ENCODE results near the gene BEX3.
"Not testable (repeated sequence)": the region's sequence is repeated elsewhere in the genome, so short reads cannot be mapped to it uniquely, and the experiment has no call there.

BEX3 gene

DNA sequence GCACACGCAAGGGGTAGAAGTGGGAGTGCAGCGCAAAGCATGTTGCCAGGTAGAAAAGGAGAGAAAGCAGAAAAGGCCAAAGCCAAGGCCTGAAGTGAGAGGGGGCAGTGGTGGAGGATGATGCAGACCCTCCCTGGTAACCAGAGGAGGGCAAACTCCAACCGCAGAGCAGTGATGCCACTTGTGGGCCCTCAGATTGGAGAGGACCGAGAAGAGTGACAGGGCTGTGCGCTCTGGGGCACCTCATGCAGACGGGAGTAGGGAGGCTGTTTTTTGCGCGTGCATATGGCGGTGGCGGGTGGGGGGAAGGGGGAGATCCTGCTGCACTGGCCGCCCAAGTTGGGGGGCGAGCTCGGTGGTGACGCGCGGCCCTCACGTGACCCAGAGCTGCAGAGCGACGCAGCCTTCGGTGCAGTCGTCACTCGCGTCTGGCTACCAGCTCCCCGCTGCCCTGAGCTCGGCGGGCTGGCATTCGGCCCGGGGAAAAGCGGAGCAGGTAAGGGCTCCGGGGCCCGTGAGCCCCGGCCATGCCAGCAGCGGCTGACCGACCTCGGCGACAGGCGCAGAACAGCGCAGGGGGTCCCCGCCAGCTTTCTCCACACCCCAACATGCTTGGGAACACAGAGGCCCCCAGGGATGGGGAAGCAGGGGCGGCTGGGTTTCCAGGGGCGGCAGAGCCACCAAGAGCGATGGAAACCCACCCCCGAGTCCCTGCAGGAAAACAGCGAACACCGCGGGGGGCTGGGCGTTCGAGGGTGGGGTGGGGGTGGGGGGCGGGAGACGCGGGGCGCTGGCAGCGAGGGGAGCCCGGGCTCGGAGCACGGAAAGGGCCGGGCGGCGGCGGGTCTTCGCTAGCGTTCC lies at the start of gene BEX3:
Gene BEX3, plus strand, starts transcription at position 421 of the 861 bp plus-strand sequence. CDS start 984 bp downstream, outside the sequence.
- peak; percentile 73 for DNase-seq

DNA sequence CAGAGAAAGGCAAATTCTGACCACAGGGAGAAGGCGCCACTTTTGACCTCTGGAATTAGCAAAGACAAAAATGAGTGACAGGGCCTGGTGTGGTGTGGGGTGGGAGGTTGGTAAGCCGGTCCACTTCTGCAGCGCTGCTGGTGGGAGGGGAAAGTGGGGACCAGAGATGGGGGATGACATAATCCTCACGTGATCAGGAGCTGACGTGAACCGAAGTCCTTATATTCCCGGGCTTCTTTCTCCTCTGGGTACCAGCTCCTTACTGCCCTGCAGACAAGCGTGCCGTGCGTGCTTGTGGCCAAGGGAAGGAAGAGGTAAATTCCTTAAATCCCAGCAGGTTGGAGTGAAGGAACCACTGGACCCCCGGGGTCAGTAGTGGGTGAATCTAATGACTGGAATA lies 46.3 kb upstream of the BEX3 start, which contains the start of gene TCEAL7:
Gene TCEAL7, plus strand, starts transcription at position 249 of the 400 bp plus-strand sequence. CDS start 1,165 bp downstream, outside the sequence.
- no peak for DNase-seq

DNA sequence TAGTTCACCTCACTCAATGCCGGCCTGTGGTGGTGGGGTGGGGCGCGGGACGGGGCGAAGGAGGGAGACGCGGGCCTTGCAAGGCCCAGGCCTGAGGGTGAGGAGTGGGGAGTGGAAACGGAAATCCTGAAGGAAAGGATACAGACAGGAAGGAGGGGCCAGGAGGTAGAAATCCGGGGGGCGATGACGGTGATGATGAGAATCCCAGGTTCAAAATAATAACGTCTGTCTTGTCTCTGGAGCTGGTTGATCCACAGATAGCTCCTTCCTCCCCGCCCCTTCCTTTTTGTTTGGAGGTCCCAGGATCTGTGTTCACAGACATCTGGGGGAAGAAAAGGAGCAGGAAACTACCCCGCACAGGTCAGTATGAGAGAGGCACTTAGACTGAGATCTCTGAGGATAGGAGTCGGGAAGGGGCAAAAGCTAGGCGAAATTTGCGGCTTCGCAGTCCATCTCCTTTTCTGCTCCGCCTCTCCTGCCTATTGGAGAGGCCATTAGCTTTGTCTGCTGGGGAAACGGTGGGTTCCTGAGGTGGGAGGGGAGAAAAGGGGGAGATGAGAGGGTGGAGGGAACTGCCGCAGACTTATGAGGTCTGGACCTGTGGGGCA lies 45.6 kb upstream of the BEX3 start:
- DNase-seq: no peak

DNA sequence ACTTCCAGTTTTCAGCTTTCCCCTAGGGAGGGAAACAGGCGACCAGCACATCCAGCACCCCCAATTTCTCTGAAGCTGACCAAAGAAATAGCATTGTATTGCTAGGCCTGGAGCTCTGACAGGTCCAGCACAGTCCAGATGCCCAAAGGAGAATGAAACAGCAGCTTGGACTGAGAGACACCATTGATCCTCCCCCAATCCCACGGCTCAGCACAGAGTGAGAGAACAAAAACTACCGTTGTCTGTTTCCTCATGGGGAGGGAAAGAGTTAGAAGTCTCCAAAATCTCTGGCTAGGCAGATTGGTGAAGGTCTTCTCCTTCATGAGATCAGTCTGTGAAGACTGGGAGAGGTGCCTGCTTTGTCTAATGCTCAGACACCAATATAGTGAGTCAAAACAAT lies 37.7 kb upstream of the BEX3 start:
- DNase-seq: no peak

DNA sequence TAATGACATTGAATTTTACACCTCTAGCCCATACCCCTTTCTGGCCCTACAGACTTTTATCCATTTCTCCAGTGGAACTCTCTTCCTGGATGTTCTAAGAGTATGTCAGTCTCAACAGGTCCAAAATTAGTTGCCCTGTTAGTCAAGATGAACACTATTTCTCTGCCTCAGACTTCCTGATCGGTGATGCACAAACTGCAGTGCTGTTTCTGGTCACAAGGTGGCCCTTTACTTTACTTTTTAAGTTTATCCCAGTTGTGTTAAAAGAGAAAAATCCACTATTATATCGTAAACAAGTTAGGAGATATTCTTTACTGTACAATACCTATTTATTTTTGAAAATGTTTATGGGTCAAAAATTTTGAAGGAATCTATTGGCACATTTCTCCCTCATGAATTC lies 33.2 kb upstream of the BEX3 start:
- DNase-seq: peak; percentile 17

DNA sequence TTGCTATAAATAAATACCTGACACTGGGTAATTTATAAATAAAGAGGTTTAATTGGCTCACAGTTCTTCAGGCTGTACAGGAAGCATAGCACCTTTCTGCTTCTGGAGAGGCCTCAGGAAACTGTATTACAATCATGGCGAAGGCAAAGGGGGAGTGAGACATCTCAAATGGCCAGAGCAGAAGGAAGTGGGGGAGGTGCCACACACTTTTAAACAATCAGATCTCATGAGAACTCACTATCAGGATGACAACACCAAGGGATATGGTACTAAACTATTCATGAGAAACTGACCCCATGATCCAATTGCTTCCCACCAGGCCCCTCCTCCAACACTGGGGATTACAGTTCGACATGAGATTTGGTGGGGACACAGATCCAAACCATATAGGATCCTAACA lies 31.7 kb upstream of the BEX3 start:
- DNase-seq: no peak

DNA sequence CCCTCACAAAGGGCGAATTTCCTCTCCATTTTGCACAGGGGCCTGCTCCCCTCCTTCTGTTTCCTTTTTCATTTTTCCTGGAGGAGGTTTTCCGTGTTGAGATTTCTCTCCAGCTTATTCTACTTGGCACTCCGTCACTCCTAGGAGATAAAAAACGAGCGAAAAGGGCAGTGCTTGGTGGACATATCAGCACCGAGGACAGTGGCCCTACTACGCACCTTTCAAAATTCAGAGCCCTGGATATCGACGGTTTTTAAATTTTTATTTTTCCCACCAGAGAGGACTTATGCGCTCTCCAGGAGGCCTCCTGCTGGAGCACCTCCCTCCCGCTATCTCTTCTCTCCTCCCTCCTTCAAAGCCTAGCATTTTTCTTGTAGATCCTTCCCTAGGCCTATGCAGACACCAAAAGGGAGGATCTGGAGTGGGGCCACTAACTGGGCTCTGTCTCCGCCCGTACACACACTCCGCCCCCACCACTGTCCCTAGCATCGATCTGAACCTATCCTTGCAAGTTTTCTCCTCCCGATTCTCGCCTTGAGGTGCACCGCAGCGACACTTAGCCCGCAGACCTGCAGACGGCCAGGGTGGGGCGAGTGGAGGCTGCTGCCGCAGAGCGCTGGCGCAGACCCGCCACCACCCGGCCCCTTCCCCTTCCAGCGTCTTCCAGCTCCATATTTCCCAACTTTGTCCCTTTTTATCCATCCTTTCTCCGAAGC lies 28.5 kb upstream of the BEX3 start:
- no peak for DNase-seq

DNA sequence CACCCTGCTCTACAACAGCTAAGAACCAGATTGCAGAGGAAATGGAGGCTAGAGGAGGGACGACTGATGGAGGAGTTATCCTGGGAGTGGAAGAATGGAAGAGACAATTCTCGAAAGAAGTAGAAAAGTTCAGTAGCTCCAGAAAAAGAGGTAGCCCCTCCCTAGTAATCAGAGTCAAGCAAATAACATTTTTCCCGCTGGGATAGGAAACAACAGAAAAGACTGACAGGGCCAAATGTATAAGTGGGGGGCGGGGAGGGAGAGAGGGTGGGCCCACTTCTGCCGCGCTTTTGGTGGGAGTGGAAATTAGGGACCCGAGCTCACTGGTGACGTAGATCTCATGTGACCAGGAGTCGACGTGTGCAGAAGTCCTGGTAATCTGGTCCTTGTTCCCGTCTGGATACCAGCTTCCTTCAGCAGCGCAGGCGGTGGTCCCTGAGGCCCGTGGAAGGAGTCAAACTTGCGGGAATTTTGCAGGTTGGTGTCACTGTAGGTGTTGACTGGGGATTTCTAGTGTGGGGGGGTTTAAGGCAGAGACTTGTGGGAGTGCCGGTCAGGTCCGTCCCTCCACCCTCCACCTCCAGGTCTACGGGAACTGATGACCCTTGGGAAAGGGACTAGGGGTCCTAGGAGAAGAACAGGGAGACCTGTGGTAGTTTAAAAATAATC lies 20.1 kb upstream of the BEX3 start, which contains the start of gene TCEAL9:
Gene TCEAL9, plus strand, starts transcription at position 377 of the 669 bp plus-strand sequence. CDS start 1,179 bp downstream, outside the sequence.
- DNase-seq: peak; percentile 74

DNA sequence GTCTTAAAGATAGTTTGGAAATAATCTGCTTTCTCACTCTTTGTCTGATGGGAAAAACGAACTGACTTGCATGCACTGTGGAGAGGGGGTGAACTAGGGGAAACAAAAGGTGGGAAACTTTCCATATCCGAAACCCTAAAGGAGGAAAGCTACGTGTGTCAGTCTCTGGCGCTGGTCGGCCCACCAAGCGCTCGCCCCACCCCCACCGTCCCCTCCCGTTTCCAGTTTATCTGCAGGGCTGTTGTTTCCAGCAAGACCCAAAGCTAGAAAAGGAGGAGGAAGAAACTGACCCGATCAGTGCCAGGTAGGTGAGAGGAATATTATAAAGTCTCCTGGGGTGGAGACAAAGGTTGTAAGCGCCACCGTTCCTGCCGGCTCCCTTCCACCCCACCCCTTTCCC lies 19.5 kb upstream of the BEX3 start:
- peak; percentile 14 for DNase-seq

DNA sequence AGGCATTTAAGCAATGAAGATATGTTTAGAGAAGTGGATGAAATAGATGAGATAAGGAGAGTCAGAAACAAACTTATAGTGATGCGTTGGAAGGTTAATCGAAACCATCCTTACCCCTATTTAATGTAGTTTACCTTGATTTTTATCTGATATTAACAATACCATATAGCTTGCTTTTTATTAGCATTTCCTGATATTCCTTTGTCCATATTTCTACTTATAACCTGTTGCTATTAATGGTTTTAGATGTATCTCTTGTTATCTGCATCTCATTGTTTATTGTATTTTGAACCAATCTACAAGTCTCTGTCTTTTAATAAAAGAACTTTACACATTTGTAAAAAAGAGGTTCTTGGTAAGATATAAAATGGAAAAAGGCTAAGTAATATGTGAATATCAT lies 18.5 kb upstream of the BEX3 start:
- no peak for DNase-seq

DNA sequence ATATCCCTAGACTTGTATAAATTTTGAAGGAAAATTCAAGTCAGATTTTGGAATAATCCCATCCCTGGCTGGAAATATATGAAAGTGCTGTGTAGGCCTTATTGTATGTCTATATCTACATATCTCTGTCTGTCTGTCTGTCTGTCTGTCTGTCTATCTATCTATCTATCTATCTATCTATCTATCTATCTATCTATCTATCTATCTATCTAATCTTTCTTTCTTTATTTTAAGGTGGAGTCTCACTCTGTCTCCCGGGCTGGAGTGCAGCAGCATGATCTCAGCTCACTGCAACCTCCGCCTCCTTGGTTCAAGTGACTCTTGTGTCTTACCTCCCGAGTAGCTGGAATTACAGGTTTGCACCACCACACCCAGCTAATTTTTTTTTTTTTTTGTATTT lies 16.7 kb upstream of the BEX3 start:
- DNase-seq: not testable (repeated sequence)

DNA sequence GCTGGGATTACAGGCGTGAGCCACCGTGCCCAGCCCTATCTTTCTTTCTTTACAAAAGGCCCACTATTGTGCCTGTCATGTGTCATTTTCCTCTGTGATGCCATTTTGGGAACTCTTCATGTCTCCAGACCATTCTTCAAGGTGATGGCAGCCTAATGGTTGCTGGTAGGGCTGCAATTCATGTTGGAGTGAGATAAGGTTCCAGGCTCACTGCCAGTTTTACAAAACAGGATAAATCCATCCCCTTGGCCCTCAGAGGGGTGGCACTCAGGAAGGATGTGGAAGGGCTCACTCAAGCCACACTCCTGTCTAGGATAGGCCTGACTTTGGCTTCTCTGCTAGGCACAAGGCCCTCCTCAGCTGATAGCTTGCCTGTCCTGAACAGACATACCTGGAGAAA lies 16.2 kb upstream of the BEX3 start:
- DNase-seq: no peak

DNA sequence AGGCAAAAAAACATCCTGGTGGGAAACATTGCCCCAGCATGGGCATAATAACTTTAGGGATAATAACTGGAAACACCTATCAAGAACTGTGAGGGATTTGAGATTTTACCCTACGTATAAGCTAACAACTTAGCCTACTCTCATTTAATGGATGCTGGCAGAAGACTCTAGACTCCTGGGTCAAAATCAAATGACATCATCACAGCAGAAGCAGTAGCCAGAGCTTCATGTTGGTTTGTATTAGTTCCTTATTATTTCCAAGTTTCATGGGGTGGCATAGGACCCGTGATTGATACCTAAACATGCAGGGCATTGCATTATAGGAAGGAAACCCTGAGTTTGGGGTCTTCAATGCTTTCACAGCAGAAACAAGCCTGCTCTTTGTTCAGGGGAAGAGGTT lies 15.4 kb upstream of the BEX3 start:
- DNase-seq: no peak

DNA sequence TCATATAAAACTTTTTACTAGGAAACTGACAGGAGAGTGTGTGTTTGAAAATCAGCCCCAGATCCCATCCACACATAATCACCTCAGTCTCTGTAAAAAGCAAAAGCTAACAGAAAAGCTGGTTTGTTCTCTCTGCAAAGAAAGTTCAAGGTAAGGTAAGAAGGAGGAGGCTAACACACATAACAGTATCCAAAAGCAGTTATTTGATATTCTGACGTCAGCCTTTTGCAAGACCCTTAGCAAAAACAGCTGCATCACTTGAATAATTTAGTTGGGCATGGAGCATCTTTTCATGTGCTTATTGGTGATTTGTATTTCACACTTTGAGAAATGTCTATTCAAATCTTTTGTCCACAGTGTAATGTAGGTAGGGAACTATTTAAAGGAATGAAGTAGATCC lies 14.5 kb upstream of the BEX3 start:
- no peak for DNase-seq

DNA sequence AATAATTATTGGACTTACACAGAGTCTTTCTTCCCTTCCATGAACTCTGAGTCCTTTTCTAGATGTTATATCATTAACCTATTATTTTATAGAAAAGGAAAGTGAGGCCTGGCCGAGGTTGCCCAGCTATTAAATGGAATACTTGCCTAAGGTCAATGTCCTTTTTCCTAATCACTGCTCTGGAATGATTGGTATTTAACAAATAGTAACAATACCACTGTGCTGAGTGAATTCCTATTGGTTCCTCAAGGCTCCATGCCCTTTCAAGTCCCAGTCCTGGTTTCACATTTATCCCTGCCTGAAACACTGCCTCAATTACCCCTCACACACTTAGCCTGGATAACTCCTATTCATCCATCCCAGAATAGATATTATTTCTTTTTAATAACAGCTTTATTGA lies 13.9 kb upstream of the BEX3 start:
- DNase-seq: no peak

DNA sequence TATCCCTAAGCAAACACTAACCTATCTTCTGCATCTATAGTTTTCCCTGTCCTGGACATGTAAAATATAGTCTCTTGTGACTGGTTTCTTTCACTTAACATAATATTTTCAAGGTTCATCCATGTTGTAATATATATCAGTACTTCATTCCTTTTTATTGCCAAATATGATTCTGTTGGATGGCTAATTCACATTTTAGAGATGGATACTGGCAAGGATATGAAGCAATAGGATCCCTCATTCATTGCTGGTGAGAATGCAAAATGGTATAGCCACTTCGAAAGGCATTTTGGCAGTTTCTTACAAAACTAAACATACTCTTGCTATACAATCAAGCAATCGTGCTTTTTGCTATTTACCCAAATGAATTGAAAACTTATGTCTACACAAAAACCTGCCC lies 13.3 kb upstream of the BEX3 start:
- DNase-seq: no peak

DNA sequence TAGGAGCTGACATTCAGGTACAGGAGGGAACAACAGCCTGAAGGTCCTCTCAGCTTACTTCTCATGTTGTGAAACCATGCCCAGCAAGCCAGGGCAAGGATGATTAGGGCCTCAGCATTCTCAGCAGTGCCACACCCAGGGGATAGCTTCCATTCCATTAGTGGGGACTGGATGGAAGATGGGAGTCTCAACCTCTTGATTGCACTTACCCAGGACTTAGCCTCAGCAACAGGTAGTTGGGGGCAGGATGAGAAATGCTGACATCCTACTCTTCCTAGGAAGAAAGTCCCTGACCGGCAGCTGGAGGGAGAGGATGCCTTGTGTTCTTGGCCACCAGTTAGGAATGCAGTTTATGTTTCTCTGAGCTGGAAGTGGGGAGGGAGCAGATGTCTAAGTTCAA lies 8.8 kb upstream of the BEX3 start:
- DNase-seq: no peak

DNA sequence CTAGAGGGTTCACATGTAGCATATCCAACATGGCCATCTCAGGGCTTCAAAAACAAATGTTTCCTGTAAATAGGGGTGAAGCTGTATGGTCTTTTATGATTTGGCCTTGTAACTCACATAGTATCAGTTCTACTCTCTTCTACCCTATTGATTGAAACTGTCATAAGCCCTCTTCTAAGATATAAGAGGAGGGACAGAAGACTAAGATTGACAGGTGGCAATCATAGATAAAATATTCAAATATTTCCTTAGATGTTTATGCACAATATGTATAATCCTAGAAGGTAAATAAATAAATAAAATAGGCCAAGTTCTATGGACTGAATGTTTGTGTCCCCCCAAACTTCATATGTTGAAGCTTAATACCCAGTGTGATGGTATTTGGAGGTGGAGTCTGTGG lies 6.9 kb upstream of the BEX3 start:
- DNase-seq: no peak

DNA sequence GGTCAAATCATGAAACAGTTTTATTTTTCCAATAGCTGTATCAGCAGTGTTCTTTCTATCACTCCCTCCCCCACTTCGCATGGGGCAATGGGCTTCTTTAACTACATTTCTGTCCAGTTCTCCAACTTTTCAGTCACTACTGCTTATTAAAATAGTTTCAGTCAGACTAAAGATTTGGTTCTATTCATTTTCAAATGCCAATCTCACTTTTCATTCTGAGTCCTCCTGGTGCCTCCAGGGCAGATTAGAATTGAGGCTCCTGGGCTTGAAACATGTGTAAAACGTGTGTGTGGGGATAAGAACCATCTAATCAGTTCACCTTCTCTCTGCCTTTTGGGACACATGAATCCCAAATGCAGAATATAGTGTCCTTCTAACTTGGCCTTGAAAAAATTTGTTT lies 3.5 kb upstream of the BEX3 start:
- no peak for DNase-seq

DNA sequence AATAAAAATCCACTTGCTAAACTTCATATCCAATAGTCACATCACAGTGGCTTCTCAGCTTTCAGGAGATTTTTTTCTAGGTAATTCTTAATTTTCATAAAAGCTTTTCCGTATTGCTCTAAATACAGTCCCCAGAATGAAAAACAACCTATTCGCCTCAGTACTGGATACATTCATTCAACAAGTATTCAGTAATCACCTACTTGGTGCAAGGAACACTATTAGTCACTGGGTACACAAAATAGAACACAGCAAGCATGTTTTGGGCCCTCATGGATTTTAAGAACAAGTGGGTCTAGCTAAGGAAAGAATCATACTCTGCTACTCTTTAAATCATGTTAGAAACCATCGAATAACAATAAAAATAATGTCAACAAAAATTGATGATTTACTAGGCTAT lies 2.8 kb upstream of the BEX3 start:
- DNase-seq: no peak

DNA sequence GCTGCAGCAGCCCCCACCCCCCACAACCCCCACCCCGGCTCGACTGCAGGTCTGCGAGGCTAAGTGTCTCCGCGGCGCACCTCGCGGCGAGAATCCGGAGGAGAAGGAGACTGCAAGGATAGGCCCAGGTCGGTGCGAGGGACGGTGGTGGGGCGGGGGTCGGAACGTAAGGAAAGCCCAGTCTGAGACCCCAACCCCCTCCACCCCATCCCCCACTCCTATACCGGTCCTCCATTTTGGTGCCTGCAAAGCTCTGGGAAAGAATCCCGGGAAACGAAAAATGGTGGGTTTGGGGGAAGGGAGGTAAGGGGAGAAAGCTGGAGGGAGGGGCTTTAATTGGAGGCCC lies 614 bp downstream of the BEX3 start:
- DNase-seq: peak; percentile 40

DNA sequence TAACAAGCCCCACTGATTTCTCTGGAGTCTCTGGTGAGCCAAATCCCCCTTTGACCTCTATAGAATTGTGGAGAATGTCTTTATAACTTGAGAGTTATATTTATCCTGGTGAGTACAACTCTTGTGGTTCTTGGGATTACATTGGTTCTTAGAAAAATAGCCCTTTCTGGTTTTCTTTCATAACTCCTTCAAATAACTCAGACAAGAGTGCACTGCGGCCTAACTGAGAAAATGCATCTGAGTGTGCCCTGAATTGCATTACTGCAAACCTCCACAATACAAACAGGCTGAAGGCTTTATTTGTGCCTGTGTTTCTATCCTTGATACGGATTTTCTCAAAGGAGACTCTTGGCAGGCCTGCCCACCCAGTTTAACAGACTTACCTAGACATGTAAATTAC lies 2.7 kb downstream of the BEX3 start:
- DNase-seq: no peak

DNA sequence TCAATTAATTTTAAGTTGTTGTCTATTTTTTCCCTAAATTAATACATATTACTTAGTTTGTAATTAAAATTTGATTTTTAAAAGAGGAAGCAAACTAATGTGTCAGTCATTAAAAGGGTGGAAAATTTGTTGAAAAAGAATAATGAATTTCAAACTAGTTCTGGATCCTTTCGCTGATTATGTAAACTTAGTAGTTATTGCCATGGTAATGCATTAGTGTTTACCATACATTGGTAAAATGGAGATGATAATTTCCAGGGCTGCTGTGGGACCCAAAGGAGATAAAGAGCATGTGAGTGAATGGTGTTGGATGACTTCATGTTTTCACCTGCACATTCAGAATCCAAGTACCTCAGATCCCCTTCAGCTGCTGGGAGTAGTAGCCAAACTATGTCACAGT lies 6.5 kb downstream of the BEX3 start:
- DNase-seq: no peak
